ENCODE data around the gene LILRA5. TPM values are rescaled to one million over a fixed set of nuclear protein-coding genes. Genes with fewer than 3 reads are reported as not detected.

The LILRA5 gene
- total RNA-seq, 6 donors from 2014 or later, result 3.1 to 34.9 (median 20.3) TPM

DNA sequence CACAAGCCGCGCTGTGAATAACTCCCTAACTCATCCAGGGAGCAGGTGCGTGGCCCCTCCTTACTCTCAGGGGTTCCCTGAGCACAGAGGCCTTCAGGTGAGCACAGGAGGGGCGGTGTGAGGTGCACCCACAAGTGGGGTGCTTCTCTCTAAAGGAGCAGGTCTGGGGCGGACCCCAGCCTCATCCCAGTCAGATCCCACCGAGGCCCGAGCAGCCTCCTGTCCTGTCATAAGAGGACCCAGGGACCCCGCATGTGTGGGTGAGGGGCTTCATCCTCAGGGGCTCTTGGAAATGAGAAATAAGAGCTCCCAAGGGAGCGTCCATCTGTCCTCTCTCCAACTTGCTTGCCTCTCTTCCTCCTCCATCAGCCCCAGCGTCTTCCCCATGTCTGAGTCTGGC, 3.0 kb upstream of the LILRA5 start:
- no peak for TF ChIP-seq POLR2A (IDR thresholded peaks at IDR 0.05)
- no peak for TF ChIP-seq EP300 (IDR thresholded peaks at IDR 0.05)
- no peak for TF ChIP-seq POLR2AphosphoS5 (IDR thresholded peaks at IDR 0.05)
- TF ChIP-seq, protein P1, sequence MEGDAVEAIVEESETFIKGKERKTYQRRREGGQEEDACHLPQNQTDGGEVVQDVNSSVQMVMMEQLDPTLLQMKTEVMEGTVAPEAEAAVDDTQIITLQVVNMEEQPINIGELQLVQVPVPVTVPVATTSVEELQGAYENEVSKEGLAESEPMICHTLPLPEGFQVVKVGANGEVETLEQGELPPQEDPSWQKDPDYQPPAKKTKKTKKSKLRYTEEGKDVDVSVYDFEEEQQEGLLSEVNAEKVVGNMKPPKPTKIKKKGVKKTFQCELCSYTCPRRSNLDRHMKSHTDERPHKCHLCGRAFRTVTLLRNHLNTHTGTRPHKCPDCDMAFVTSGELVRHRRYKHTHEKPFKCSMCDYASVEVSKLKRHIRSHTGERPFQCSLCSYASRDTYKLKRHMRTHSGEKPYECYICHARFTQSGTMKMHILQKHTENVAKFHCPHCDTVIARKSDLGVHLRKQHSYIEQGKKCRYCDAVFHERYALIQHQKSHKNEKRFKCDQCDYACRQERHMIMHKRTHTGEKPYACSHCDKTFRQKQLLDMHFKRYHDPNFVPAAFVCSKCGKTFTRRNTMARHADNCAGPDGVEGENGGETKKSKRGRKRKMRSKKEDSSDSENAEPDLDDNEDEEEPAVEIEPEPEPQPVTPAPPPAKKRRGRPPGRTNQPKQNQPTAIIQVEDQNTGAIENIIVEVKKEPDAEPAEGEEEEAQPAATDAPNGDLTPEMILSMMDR (IDR thresholded peaks at IDR 0.05), result no peak
- H3K36me3 ChIP-seq, result no peaks in the 10 kb centered on the region
- no peak for ATAC-seq (ENCODE audit: low FRiP score in 2 of 2)
- no peak for DNase-seq
- H3K4me3 ChIP-seq, result no peak overlapping the region
- H3K9me3 ChIP-seq, result no peaks in the 10 kb centered on the region
- no peaks in the 10 kb centered on the region for H3K27me3 ChIP-seq
- H3K4me1 ChIP-seq, result peaks cover 0 to 6% (median 2%) of the 10 kb centered on the region in 4 donors
- WGBS, 2 donors, result 84 to 94% methylated on average over 10 of the region's 10 CpGs
- peak overlapping the region in 2 of 4 donors; percentile 36 to 82 for H3K27ac ChIP-seq

DNA sequence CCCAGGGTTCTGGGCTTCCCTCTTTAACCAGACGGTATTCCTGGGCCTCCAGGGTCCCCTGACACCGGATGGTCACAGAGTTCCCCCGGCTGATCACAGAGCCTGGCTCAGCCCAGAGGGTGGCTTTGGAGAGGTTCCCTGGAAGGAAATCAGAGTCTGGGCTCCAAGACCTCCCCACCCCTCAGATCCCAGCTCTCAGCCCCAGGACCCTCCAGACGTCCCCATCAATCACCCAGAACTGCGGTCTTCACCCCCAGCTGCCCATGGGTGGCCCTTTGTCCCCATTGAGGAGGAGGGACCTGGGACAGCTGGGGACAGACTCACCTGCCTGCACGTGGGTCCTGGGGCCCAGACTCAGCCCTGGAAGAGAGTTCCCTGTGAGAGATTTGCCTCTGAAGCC, 955 bp downstream of the LILRA5 start:
- WGBS, 2 donors, result 60% methylated on average over 1 to 6 of the region's 6 CpGs

DNA sequence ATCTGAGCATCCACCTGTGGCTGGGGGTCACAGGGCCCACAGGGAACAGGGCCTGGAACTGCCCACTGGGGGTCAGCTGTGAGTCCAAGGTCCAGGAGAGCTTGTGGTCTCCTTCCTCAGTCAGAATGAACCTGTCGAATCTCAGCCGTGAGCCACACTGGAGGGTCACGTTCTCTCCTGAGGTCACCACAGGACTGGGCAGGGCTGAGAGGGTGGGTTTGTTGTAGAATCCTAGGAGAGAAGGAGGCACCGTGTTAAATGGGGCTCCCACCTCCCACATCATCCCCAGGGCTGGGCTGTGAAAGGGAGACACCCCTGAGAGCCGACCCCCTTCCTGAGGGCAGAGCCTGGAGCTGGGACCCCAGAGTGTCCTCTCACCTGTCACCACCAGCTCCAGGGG, 1.5 kb downstream of the LILRA5 start:
- TF ChIP-seq POLR2A (IDR thresholded peaks at IDR 0.05) (no peak), EP300 (IDR thresholded peaks at IDR 0.05) (no peak), POLR2AphosphoS5 (IDR thresholded peaks at IDR 0.05) (no peak)
- TF ChIP-seq, protein P1 (IDR thresholded peaks at IDR 0.05), result no peak
- H3K36me3 ChIP-seq, result no peaks in the 10 kb centered on the region
- H3K4me1 ChIP-seq, result peaks cover 0 to 3% (median under 1%) of the 10 kb centered on the region in 4 donors
- H3K27me3 ChIP-seq, result no peaks in the 10 kb centered on the region
- no peak for ATAC-seq (ENCODE audit: low FRiP score in 2 of 2)
- no peaks in the 10 kb centered on the region for H3K9me3 ChIP-seq
- 48 to 80% methylated on average over 1 to 3 of the region's 5 CpGs for WGBS, 2 donors
- H3K27ac ChIP-seq, result no peak overlapping the region
- peak overlapping the region in 1 of 4 donors; percentile 34 for H3K4me3 ChIP-seq
- DNase-seq, result no peak

More for the DNA sequence above, 955 bp downstream of the LILRA5 start:
- peak overlapping the region in 2 of 4 donors; percentile 19 to 34 for H3K4me3 ChIP-seq
- no peaks in the 10 kb centered on the region for H3K9me3 ChIP-seq
- ATAC-seq (ENCODE audit: low FRiP score in 2 of 2), result no peak
- no peak for DNase-seq
- H3K27ac ChIP-seq, result peak overlapping the region; percentile 40 to 77 (median 47)
- H3K4me1 ChIP-seq, result peaks cover 0 to 6% (median 2%) of the 10 kb centered on the region in 4 donors
- no peaks in the 10 kb centered on the region for H3K36me3 ChIP-seq
- H3K27me3 ChIP-seq, result no peaks in the 10 kb centered on the region
- TF ChIP-seq, protein P1 (IDR thresholded peaks at IDR 0.05), result no peak
- TF ChIP-seq EP300 (IDR thresholded peaks at IDR 0.05), result no peak
- TF ChIP-seq POLR2AphosphoS5 (IDR thresholded peaks at IDR 0.05), result no peak
- TF ChIP-seq POLR2A (IDR thresholded peaks at IDR 0.05), result no peak

DNA sequence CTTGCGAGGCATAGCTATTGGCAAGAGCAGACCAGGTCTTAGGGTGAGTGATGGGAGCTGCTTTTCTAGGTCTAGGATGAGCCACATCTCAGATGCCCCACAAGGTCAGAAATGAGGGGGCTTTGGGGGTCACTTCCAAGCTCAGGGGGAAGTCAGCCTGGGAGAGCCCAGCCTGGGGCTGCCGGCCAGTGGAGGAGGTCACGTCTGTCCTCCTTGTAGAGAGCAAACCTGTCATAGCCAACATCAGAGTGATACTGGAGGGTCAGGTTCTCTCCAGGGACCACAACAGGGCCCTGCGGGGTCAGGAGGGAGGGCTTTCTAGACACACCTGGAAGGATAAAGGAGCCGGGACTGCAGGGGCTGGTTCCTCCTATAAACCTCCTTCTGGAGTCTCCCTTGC, 2.4 kb downstream of the LILRA5 start:
- no peak overlapping the region for H3K27ac ChIP-seq
- H3K9me3 ChIP-seq, result no peaks in the 10 kb centered on the region
- H3K36me3 ChIP-seq, result no peaks in the 10 kb centered on the region
- no peaks in the 10 kb centered on the region for H3K4me1 ChIP-seq
- H3K4me3 ChIP-seq, result no peak overlapping the region
- TF ChIP-seq POLR2AphosphoS5 (IDR thresholded peaks at IDR 0.05), result no peak
- no peak for TF ChIP-seq EP300 (IDR thresholded peaks at IDR 0.05)
- no peak for TF ChIP-seq POLR2A (IDR thresholded peaks at IDR 0.05)
- TF ChIP-seq, protein P1 (IDR thresholded peaks at IDR 0.05), result no peak
- no peak for ATAC-seq (ENCODE audit: low FRiP score in 2 of 2)
- no peaks in the 10 kb centered on the region for H3K27me3 ChIP-seq
- 75 to 80% methylated on average over 4 to 5 of the region's 5 CpGs for WGBS, 2 donors
- DNase-seq, result no peak

DNA sequence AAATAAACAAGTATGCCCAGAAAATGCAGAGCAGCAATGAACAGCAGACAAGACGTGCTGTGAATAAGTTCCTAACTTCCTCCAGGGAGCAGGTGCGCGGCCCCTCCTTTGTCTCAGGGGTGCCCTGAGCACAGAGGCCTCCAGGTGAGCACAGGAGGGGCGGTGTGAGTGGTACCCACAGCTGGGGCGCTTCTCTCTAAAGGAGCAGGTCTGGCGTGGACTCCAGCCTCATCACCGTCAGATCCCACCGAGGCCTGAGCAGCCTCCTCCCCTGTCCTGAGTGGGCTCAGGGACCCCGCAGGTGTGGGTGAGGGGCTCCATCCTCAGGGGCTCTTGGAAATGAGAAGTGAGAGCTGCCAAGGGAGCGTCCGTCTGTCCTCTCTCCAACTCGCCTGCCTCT, 3.2 kb downstream of the LILRA5 start:
- Histone ChIP-seq H3K4me1 (no peaks in the 10 kb centered on the region), H3K27me3 (no peaks in the 10 kb centered on the region), H3K36me3 (no peaks in the 10 kb centered on the region), H3K4me3 (no peak overlapping the region), H3K9me3 (no peaks in the 10 kb centered on the region), H3K27ac (no peak overlapping the region)
- TF ChIP-seq POLR2AphosphoS5 (IDR thresholded peaks at IDR 0.05) (no peak), EP300 (IDR thresholded peaks at IDR 0.05) (no peak), POLR2A (IDR thresholded peaks at IDR 0.05) (no peak)
- TF ChIP-seq, protein P1 (IDR thresholded peaks at IDR 0.05), result no peak
- 73 to 78% methylated on average over 11 to 12 of the region's 12 CpGs for WGBS, 2 donors
- DNase-seq, result no peak
- no peak for ATAC-seq (ENCODE audit: low FRiP score in 2 of 2)
